Stimulated activated CD8-positive, alpha-beta memory T cell treated with anti-CD3 and anti-CD28 coated beads, Interleukin-7, amount 100 ng/mL, for 48 hours (primary cell): ENCODE results near the gene DHDDS.
"Not testable (repeated sequence)": the region's sequence is repeated elsewhere in the genome, so short reads cannot be mapped to it uniquely, and the experiment has no call there.

Experiments
- DNase-seq, 2 donors: peaks; one replicate each; pipeline ENCODE4 v3.0.0-alpha.2; 2020; ENCODE audit warnings: low read depth in 1 of 2; ENCODE audit errors: extremely low read depth in 1 of 2

The DHDDS gene

GRCh38 chr1:26431979-26432695, at the start of gene DHDDS:
Gene DHDDS (plus strand): TSS chr1:26432321. CDS start chr1:26432946, 625 bp downstream.
- peak; percentile 97 for DNase-seq

GRCh38 chr1:26384076-26384475, 48.0 kb upstream of the DHDDS start:
- no peak for DNase-seq

GRCh38 chr1:26385063-26385462, 47.1 kb upstream of the DHDDS start:
- DNase-seq: not testable (repeated sequence)

- DNase-seq: no peak
These were observed 44.7 kb upstream of the DHDDS start for GRCh38 chr1:26387447-26387846.

- DNase-seq: no peak
These were observed 43.2 kb upstream of the DHDDS start for GRCh38 chr1:26388791-26389445.

- DNase-seq: no peak
These were observed 42.4 kb upstream of the DHDDS start for GRCh38 chr1:26389604-26390247.

- DNase-seq: no peak
These were observed 40.7 kb upstream of the DHDDS start for GRCh38 chr1:26391450-26391849.

- no peak for DNase-seq
These were observed 36.4 kb upstream of the DHDDS start for GRCh38 chr1:26395754-26396153.

GRCh38 chr1:26399034-26399433, 33.1 kb upstream of the DHDDS start:
- no peak for DNase-seq

- no peak for DNase-seq
These were observed 30.2 kb upstream of the DHDDS start for GRCh38 chr1:26401891-26402290.

- DNase-seq: no peak
These were observed 28.5 kb upstream of the DHDDS start for GRCh38 chr1:26403656-26404055.

GRCh38 chr1:26404641-26405040, 27.5 kb upstream of the DHDDS start:
- DNase-seq: no peak

GRCh38 chr1:26405281-26405915, 26.7 kb upstream of the DHDDS start:
- no peak for DNase-seq

- DNase-seq: no peak
These were observed 23.5 kb upstream of the DHDDS start for GRCh38 chr1:26408604-26409003.

- no peak for DNase-seq
These were observed 22.8 kb upstream of the DHDDS start for GRCh38 chr1:26409191-26409807.

GRCh38 chr1:26410706-26411623, 21.2 kb upstream of the DHDDS start, which contains the start of gene LIN28A:
Gene LIN28A (plus strand): TSS chr1:26410817. CDS start chr1:26410892, 75 bp downstream.
- DNase-seq: no peak

GRCh38 chr1:26411624-26412074, 20.5 kb upstream of the DHDDS start:
- DNase-seq: no peak

- DNase-seq: no peak
These were observed 19.8 kb upstream of the DHDDS start for GRCh38 chr1:26412180-26412840.

- DNase-seq: no peak
These were observed 19.1 kb upstream of the DHDDS start for GRCh38 chr1:26413031-26413430.
